PC-3 (cell line): Measurements from ENCODE around the gene FNBP1L. TPM values are rescaled to one million over a fixed set of nuclear protein-coding genes. Genes with fewer than 3 reads are reported as not detected.

Source experiments
- ATAC-seq: fragments of 200-7000 bp; cut with Tn5 transposase; 2 replicates; pipeline ENCODE4 v1.9.1; 2020; ENCODE audit warnings: mild to moderate bottlenecking, moderate library complexity
- BruUV-seq: library from RNA; stranded (reverse); fragments of 400-500 nt; replicated peaks from 2 replicates; lab custom pipeline; 2021; lab: Mats Ljungman, UMichigan
- CTCF ChIA-PET: fragments of 300-600 bp; sonication (Branson Sonifier 250); formaldehyde crosslinking; loops from one replicate; lab custom pipeline; 2022; ENCODE audit warnings: antibody characterized with exemption; lab: Charles Lee
- POLR2A ChIA-PET: fragments of 300-600 bp; sonication (Branson Sonifier 250); formaldehyde crosslinking; loops from one replicate; lab custom pipeline; 2022; ENCODE audit warnings: antibody characterized with exemption; ENCODE audit not compliant: unreplicated experiment; lab: Charles Lee
- DNase-seq: peaks from one replicate; pipeline ENCODE4 v3.0.0-alpha.2; 2015
- H2AFZ ChIP-seq: fragments of 300-600 bp; sonication (generic); 2 replicates; pipeline ENCODE4 v1.6.0; 2016; ENCODE audit warnings: antibody characterized with exemption, low read length
- H3F3A ChIP-seq: fragments of 300-600 bp; sonication (generic); one replicate; pipeline ENCODE4 v1.6.0; 2017; ENCODE audit warnings: antibody characterized with exemption, low read length, control low read depth, mild to moderate bottlenecking; ENCODE audit not compliant: unreplicated experiment
- H3K27ac ChIP-seq: fragments of 300-600 bp; sonication (generic); 2 replicates; pipeline ENCODE4 v1.5.1; 2016; ENCODE audit warnings: mild to moderate bottlenecking, low read length
- H3K27me3 ChIP-seq: fragments of 300-600 bp; sonication (generic); 2 replicates; pipeline ENCODE4 v1.6.1; 2016; ENCODE audit warnings: low read length, mixed read lengths
- H3K36me3 ChIP-seq: fragments of 300-600 bp; sonication (generic); 2 replicates; pipeline ENCODE4 v1.6.1; 2016; ENCODE audit warnings: low read depth, mixed run types, low read length, mixed read lengths
- H3K4me1 ChIP-seq: fragments of 300-600 bp; sonication (generic); 2 replicates; pipeline ENCODE4 v1.5.1; 2016; ENCODE audit warnings: low read length; ENCODE audit not compliant: insufficient read depth
- H3K4me2 ChIP-seq: fragments of 300-600 bp; sonication (generic); 2 replicates; pipeline ENCODE4 v1.6.0; 2016; ENCODE audit warnings: low read length
- H3K4me3 ChIP-seq: fragments of 300-600 bp; sonication (generic); 2 replicates; pipeline ENCODE4 v1.5.1; 2016; ENCODE audit warnings: mild to moderate bottlenecking, low read length, mixed read lengths
- H3K79me2 ChIP-seq: fragments of 300-600 bp; sonication (generic); 2 replicates; pipeline ENCODE4 v1.6.1; 2017; ENCODE audit warnings: low read length, mixed read lengths
- H3K9ac ChIP-seq: fragments of 300-600 bp; sonication (generic); 2 replicates; pipeline ENCODE4 v1.6.0; 2016; ENCODE audit warnings: mild to moderate bottlenecking, low read length
- H3K9me2 ChIP-seq: fragments of 300-600 bp; sonication (generic); replicated peaks from 2 replicates; pipeline ENCODE4 v1.6.1; 2016; ENCODE audit warnings: mixed run types, low read length, mixed read lengths
- H3K9me3 ChIP-seq: fragments of 300-600 bp; sonication (generic); 2 replicates; pipeline ENCODE4 v1.6.1; 2016; ENCODE audit warnings: low read length, mixed read lengths
- H4K20me1 ChIP-seq: fragments of 300-600 bp; sonication (generic); 2 replicates; pipeline ENCODE4 v1.6.1; 2016; ENCODE audit warnings: low read length, mixed read lengths
- EZH2 ChIP-seq: fragments of 300-600 bp; sonication (generic); IDR thresholded peaks from one replicate; pipeline ENCODE4 v1.6.1; 2017; ENCODE audit warnings: antibody characterized with exemption, mild to moderate bottlenecking, low read length; ENCODE audit not compliant: unreplicated experiment
- EZH2phosphoT487 ChIP-seq: fragments of 300-600 bp; sonication (generic); IDR thresholded peaks from 2 replicates; pipeline ENCODE4 v1.6.1; 2018; ENCODE audit warnings: mild to moderate bottlenecking, antibody characterized with exemption, low read length, borderline replicate concordance
- intact Hi-C: fragments of 100-400 bp; cut with micrococcal nuclease; formaldehyde crosslinking; loops from 2 replicates; pipeline ENCODE4 v1.9.0; 2023
- total RNA-seq: library from RNA; depleted of rRNA; stranded (reverse); fragments of >200 nt; gene quantifications from 2 replicates; pipeline ENCODE4 v1.2.3, GENCODE V29; 2014
- TF ChIP-seq, protein P1 (sequence below): fragments of 300-600 bp; sonication (generic); conservative IDR thresholded peaks from 2 replicates; pipeline ENCODE4 v1.5.1; 2017; ENCODE audit warnings: antibody characterized with exemption, low read depth, mild to moderate bottlenecking, low read length

The FNBP1L gene
- total RNA-seq, 1 experiment from 2014 or later, result 28.3 TPM

GRCh38 chr1:93600663-93601062 lies 152.7 kb downstream of the FNBP1L start:
- H3K27ac ChIP-seq, result no peak overlapping the region
- intact Hi-C loops, result no loop called here
- H3K79me2 ChIP-seq, result peaks cover 100% of the 10 kb centered on the region
- no peak overlapping the region for H2AFZ ChIP-seq
- peaks cover 96% of the 10 kb centered on the region for H4K20me1 ChIP-seq
- H3K36me3 ChIP-seq, result peaks cover 73% of the 10 kb centered on the region
- H3K9ac ChIP-seq, result no peak overlapping the region
- ATAC-seq (no peak), DNase-seq (no peak)
- POLR2A ChIA-PET, result no interaction called here
- no peaks in the 10 kb centered on the region for H3K27me3 ChIP-seq
- TF ChIP-seq EZH2phosphoT487, result no peak
- TF ChIP-seq, protein P1, sequence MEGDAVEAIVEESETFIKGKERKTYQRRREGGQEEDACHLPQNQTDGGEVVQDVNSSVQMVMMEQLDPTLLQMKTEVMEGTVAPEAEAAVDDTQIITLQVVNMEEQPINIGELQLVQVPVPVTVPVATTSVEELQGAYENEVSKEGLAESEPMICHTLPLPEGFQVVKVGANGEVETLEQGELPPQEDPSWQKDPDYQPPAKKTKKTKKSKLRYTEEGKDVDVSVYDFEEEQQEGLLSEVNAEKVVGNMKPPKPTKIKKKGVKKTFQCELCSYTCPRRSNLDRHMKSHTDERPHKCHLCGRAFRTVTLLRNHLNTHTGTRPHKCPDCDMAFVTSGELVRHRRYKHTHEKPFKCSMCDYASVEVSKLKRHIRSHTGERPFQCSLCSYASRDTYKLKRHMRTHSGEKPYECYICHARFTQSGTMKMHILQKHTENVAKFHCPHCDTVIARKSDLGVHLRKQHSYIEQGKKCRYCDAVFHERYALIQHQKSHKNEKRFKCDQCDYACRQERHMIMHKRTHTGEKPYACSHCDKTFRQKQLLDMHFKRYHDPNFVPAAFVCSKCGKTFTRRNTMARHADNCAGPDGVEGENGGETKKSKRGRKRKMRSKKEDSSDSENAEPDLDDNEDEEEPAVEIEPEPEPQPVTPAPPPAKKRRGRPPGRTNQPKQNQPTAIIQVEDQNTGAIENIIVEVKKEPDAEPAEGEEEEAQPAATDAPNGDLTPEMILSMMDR, result no peak
- no peak for TF ChIP-seq EZH2
- CTCF ChIA-PET, result no interaction called here
- H3F3A ChIP-seq, result no peaks in the 10 kb centered on the region
- no TSS peak for BruUV-seq
- H3K9me2 ChIP-seq, result no peaks in the 10 kb centered on the region
- peaks cover 14% of the 10 kb centered on the region for H3K4me1 ChIP-seq
- no peak overlapping the region for H3K4me3 ChIP-seq
- H3K9me3 ChIP-seq, result no peaks in the 10 kb centered on the region
- no peak overlapping the region for H3K4me2 ChIP-seq

DNA sequence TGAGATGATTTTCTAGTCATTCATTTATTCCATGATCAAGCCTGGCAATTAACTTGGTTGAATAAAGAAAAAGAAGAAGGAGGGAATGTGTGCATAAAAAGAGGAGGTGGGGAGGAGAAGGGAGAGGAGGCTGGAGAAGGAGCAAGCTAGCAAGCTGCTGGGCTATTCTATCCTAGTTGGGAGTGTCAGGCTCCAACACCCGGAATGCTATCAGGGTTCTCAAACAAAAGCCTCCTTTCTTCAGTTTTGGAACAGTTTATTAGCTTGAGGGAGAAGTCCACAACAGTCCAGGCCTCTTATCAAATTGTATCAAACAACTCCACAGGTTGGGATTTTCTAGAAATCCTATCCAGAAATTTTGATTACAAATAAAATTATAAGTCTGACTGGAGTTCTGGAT lies 153.8 kb downstream of the FNBP1L start:
- Histone ChIP-seq H3K9me2 (no peaks in the 10 kb centered on the region), H3K27ac (no peak overlapping the region), H3K4me1 (peaks cover 20% of the 10 kb centered on the region), H3K27me3 (no peaks in the 10 kb centered on the region), H3K4me2 (no peak overlapping the region), H3K79me2 (peaks cover 100% of the 10 kb centered on the region), H2AFZ (no peak overlapping the region), H3K9me3 (no peaks in the 10 kb centered on the region), H3K4me3 (no peak overlapping the region), H4K20me1 (peaks cover 92% of the 10 kb centered on the region), H3K36me3 (peaks cover 64% of the 10 kb centered on the region), H3F3A (peaks cover 4% of the 10 kb centered on the region), H3K9ac (no peak overlapping the region)
- ChIA-PET CTCF (no interaction called here), POLR2A (no interaction called here)
- ATAC-seq (no peak), DNase-seq (no peak)
- intact Hi-C loops, result no loop called here
- BruUV-seq, result no TSS peak
- TF ChIP-seq EZH2, result no peak
- no peak for TF ChIP-seq EZH2phosphoT487
- TF ChIP-seq, protein P1, result no peak

DNA sequence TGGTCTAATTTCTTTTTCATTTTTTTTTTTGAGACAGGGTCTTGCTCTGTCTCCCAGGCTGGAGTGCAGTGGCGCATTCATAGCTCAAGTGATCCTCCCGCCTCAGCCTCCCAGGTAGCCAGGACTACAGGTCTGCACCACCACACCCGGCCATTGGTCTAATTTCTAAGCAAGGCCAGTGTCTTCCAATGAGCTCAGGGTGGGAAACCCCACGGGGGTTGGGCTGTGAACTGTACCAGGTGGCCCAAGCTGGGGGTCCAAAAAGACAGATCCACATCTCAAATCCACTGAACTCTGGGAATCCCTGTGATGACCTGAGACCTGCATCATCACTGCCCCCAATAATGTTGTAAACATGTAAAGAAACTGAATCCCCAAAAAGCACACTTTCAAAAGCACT lies 154.2 kb downstream of the FNBP1L start:
- no peak overlapping the region for H3K9ac ChIP-seq
- no peaks in the 10 kb centered on the region for H3K9me3 ChIP-seq
- H4K20me1 ChIP-seq, result peaks cover 92% of the 10 kb centered on the region
- POLR2A ChIA-PET, result no interaction called here
- ATAC-seq (no peak), DNase-seq (no peak)
- BruUV-seq, result no TSS peak
- H3K4me2 ChIP-seq, result no peak overlapping the region
- no peak for TF ChIP-seq EZH2
- no peak for TF ChIP-seq EZH2phosphoT487
- TF ChIP-seq, protein P1, result no peak
- peaks cover 24% of the 10 kb centered on the region for H3K4me1 ChIP-seq
- H2AFZ ChIP-seq, result no peak overlapping the region
- peaks cover 60% of the 10 kb centered on the region for H3K36me3 ChIP-seq
- peaks cover 5% of the 10 kb centered on the region for H3F3A ChIP-seq
- no peaks in the 10 kb centered on the region for H3K9me2 ChIP-seq
- H3K27me3 ChIP-seq, result no peaks in the 10 kb centered on the region
- no peak overlapping the region for H3K4me3 ChIP-seq
- H3K27ac ChIP-seq, result no peak overlapping the region
- H3K79me2 ChIP-seq, result peaks cover 100% of the 10 kb centered on the region
- CTCF ChIA-PET, result no interaction called here
- intact Hi-C loops, result no loop called here
